PC-9 (cell line): ENCODE measurements around the gene GTF3C1. TPM values are rescaled to one million over a fixed set of nuclear protein-coding genes. Genes with fewer than 3 reads are reported as not detected.
A peak's percentile ranks its signal among the peaks of the same experiment; 100 is the strongest.

Experiments
- BruUV-seq: library from RNA; stranded (reverse); fragments of 400-500 nt; replicated peaks from 2 replicates; lab custom pipeline; 2021; lab: Mats Ljungman, UMichigan
- CTCF ChIA-PET: fragments of 300-600 bp; sonication (Branson Sonifier 250); formaldehyde crosslinking; loops from one replicate; lab custom pipeline; 2022; ENCODE audit warnings: antibody characterized with exemption; lab: Charles Lee
- POLR2A ChIA-PET: fragments of 300-600 bp; sonication (Branson Sonifier 250); formaldehyde crosslinking; loops from one replicate; lab custom pipeline; 2022; ENCODE audit warnings: antibody characterized with exemption; ENCODE audit not compliant: unreplicated experiment; lab: Charles Lee
- DNase-seq, 2 experiments: peaks; one replicate each; pipeline versions ENCODE4 v3.0.0 to v3.0.0-alpha.2; 2015 to 2022; ENCODE audit warnings: mixed read lengths in 1 of 2
- H2AFZ ChIP-seq: fragments of 200-600 bp; sonication (generic); 2 replicates; pipeline ENCODE4 v1.8.1; 2017; ENCODE audit warnings: antibody characterized with exemption
- H3F3A ChIP-seq: fragments of 200-600 bp; sonication (generic); 2 replicates; pipeline ENCODE4 v1.8.1; 2017; ENCODE audit warnings: antibody characterized with exemption, mild to moderate bottlenecking, low read depth; ENCODE audit not compliant: insufficient read depth
- H3K27ac ChIP-seq: fragments of 200-600 bp; sonication (generic); 2 replicates; pipeline ENCODE4 v1.6.1; 2016; ENCODE audit warnings: mixed run types
- H3K27me3 ChIP-seq: fragments of 200-600 bp; sonication (generic); 2 replicates; pipeline ENCODE4 v1.6.1; 2016; ENCODE audit warnings: low read depth, mixed run types; ENCODE audit not compliant: insufficient read depth
- H3K36me3 ChIP-seq: fragments of 200-600 bp; sonication (generic); 2 replicates; pipeline ENCODE4 v1.6.1; 2016; ENCODE audit warnings: low read depth, mixed run types
- H3K4me1 ChIP-seq: fragments of 200-600 bp; sonication (generic); replicated peaks from 2 replicates; pipeline ENCODE4 v1.6.1; 2016; ENCODE audit warnings: mixed run types; ENCODE audit not compliant: insufficient read depth
- H3K4me2 ChIP-seq: fragments of 200-600 bp; sonication (generic); 2 replicates; pipeline ENCODE4 v1.6.1; 2017; ENCODE audit warnings: mixed run types
- H3K4me3 ChIP-seq: fragments of 200-600 bp; sonication (generic); 2 replicates; pipeline ENCODE4 v1.6.1; 2016; ENCODE audit warnings: mixed run types
- H3K79me2 ChIP-seq: fragments of 200-600 bp; sonication (generic); 2 replicates; pipeline ENCODE4 v1.6.1; 2017; ENCODE audit warnings: low read depth, mixed run types
- H3K9me2 ChIP-seq: fragments of 200-600 bp; sonication (generic); 2 replicates; pipeline ENCODE4 v1.8.1; 2017; ENCODE audit warnings: mild to moderate bottlenecking; ENCODE audit not compliant: insufficient read depth
- H3K9me3 ChIP-seq: fragments of 200-600 bp; sonication (generic); 2 replicates; pipeline ENCODE4 v1.8.1; 2016; ENCODE audit warnings: low read depth; ENCODE audit not compliant: insufficient read depth
- H4K20me1 ChIP-seq: fragments of 200-600 bp; sonication (generic); 2 replicates; pipeline ENCODE4 v1.8.1; 2017; ENCODE audit not compliant: insufficient read depth
- EZH2 ChIP-seq: fragments of 200-600 bp; sonication (generic); IDR thresholded peaks from 2 replicates; pipeline ENCODE4 v1.8.0; 2017; ENCODE audit warnings: antibody characterized with exemption, low read depth
- intact Hi-C: fragments of 100-400 bp; cut with micrococcal nuclease; formaldehyde crosslinking; loops from one replicate; pipeline ENCODE4 v1.10.0; 2022; ENCODE audit not compliant: unreplicated experiment
- total RNA-seq: library from RNA; stranded (reverse); gene quantifications from 2 replicates; pipeline ENCODE4 v1.2.3, GENCODE V29; 2021
- TF ChIP-seq, protein P1 (sequence below): fragments of 200-600 bp; sonication (generic); conservative IDR thresholded peaks from 2 replicates; pipeline ENCODE4 v1.6.1; 2017; ENCODE audit warnings: mixed run types, antibody characterized with exemption, mild to moderate bottlenecking, moderate library complexity

The GTF3C1 gene
- total RNA-seq, 1 experiment from 2014 or later = 118 TPM

DNA sequence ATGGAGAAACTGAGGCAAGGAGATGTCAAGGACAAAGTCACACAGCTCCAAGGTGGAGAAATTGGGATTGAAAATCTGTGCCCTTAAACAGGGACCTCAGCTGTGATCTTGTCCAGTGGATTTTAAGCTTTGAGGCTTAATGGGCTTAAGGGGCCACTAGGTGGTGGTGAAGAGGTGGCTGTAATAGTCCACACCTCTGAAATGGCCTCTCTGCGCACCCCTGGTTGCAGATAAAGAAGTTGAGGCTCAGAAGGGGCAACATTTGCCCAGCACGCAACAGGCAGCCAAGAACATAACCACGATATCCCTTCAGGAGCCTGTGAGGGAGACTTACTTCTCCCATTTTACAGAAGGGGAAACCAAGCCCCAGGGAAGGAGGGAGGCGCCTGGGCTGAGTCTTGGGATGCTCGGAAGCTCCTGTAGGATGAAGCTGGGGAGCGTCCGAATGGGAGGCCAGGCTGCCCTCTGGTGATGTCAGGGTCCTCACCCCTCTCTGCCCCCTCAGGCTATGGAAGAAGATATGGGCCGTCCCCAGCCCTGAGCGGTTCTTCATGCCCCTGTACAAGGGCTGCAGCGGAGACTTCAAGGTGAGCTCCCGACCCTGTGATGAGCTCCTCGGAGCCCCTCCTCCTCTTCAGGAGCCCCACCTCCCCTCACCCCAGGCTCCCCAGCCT is 104.1 kb downstream of the GTF3C1 start:
- Histone ChIP-seq H3K4me1 (no peaks in the 10 kb centered on the region), H3K9me2 (no peaks in the 10 kb centered on the region), H3K4me3 (no peak overlapping the region), H3K4me2 (no peak overlapping the region), H3F3A (no peaks in the 10 kb centered on the region), H3K79me2 (no peaks in the 10 kb centered on the region), H3K27ac (no peak overlapping the region), H3K36me3 (no peaks in the 10 kb centered on the region), H2AFZ (no peak overlapping the region), H3K9me3 (peaks cover 6% of the 10 kb centered on the region), H3K27me3 (peaks cover 9% of the 10 kb centered on the region), H4K20me1 (no peaks in the 10 kb centered on the region)
- POLR2A ChIA-PET = no interaction called here
- intact Hi-C loops = no loop called here
- DNase-seq = no peak
- TF ChIP-seq EZH2 = no peak
- TF ChIP-seq, protein P1, sequence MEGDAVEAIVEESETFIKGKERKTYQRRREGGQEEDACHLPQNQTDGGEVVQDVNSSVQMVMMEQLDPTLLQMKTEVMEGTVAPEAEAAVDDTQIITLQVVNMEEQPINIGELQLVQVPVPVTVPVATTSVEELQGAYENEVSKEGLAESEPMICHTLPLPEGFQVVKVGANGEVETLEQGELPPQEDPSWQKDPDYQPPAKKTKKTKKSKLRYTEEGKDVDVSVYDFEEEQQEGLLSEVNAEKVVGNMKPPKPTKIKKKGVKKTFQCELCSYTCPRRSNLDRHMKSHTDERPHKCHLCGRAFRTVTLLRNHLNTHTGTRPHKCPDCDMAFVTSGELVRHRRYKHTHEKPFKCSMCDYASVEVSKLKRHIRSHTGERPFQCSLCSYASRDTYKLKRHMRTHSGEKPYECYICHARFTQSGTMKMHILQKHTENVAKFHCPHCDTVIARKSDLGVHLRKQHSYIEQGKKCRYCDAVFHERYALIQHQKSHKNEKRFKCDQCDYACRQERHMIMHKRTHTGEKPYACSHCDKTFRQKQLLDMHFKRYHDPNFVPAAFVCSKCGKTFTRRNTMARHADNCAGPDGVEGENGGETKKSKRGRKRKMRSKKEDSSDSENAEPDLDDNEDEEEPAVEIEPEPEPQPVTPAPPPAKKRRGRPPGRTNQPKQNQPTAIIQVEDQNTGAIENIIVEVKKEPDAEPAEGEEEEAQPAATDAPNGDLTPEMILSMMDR = peak; percentile 29; the same call in 1 of the 2 replicates
- CTCF ChIA-PET = interaction anchor here (0.6 kb wide), 1 partner anchor 280 kb away, joined by 4 read pairs; no protein-coding TSS in a partner anchor
- BruUV-seq = no TSS peak

DNA sequence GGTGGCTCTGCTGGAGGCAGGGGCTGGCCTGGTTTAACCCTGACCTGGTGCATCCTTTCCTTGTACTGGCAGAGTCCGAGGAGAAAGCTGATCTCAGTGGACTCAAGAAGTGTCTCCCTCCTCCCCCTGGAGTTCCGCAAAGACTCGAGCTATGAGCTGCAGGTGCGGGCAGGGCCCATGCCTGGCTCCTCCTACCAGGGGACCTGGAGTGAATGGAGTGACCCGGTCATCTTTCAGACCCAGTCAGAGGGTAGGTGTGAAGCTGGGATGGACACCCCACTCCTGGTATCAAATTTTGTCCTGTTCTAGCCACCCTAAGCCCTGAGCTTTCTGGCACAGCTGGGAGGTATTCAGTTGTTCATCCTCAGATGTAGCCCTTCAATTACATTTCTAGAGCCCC is 105.2 kb downstream of the GTF3C1 start:
- ChIA-PET CTCF (no interaction called here), POLR2A (no interaction called here)
- no peaks in the 10 kb centered on the region for H3K27me3 ChIP-seq

DNA sequence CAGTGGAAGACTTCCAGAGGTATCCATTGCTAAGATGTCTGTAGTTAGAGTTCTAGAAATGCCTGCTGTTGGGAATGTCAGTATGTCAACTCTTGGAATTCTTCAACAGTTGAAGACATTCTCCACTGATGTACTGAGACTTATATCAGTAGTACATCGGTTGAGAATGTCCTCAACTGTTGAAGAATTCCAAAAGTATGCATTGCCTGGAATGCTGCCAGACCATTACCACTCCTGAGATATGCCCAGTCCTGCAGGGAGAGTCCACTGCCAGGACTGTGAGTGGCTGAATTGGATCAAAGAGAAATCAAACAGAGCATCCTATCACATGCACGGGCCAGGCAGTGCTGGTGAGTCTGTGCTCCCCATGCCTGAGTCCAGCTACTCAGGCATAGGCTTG is 105.7 kb downstream of the GTF3C1 start:
- no TSS peak for BruUV-seq
- DNase-seq = no peak
- Histone ChIP-seq H3K4me3 (no peak overlapping the region), H3F3A (no peaks in the 10 kb centered on the region), H3K27me3 (no peaks in the 10 kb centered on the region), H3K4me2 (no peak overlapping the region), H3K79me2 (no peaks in the 10 kb centered on the region), H3K27ac (no peak overlapping the region), H3K4me1 (no peaks in the 10 kb centered on the region), H3K9me3 (peaks cover 6% of the 10 kb centered on the region), H3K9me2 (no peaks in the 10 kb centered on the region), H2AFZ (no peak overlapping the region), H4K20me1 (no peaks in the 10 kb centered on the region), H3K36me3 (no peaks in the 10 kb centered on the region)
- CTCF ChIA-PET = no interaction called here
- POLR2A ChIA-PET = no interaction called here
- intact Hi-C loops = no loop called here
- no peak for TF ChIP-seq EZH2
- TF ChIP-seq, protein P1 = no peak

More for the DNA sequence above, 105.2 kb downstream of the GTF3C1 start:
- Histone ChIP-seq H3K4me1 (no peaks in the 10 kb centered on the region), H4K20me1 (no peaks in the 10 kb centered on the region), H3K4me3 (no peak overlapping the region), H3F3A (no peaks in the 10 kb centered on the region), H3K79me2 (no peaks in the 10 kb centered on the region), H3K36me3 (no peaks in the 10 kb centered on the region), H3K9me2 (no peaks in the 10 kb centered on the region), H2AFZ (no peak overlapping the region), H3K4me2 (no peak overlapping the region), H3K9me3 (peaks cover 6% of the 10 kb centered on the region), H3K27ac (no peak overlapping the region)
- no peak for TF ChIP-seq EZH2
- TF ChIP-seq, protein P1 = no peak
- no TSS peak for BruUV-seq
- no peak for DNase-seq
- intact Hi-C loops = no loop called here
